GM12873 (cell line): ENCODE data around the gene SPO11.

Experiments
- CTCF ChIP-seq: IDR thresholded peaks from 2 replicates; pipeline ENCODE4 v1.5.1; 2012; ENCODE audit warnings: low read depth, mild to moderate bottlenecking, moderate library complexity, low read length, control low read depth; ENCODE audit not compliant: insufficient read depth; ENCODE audit errors: missing control alignments

SPO11 gene

DNA sequence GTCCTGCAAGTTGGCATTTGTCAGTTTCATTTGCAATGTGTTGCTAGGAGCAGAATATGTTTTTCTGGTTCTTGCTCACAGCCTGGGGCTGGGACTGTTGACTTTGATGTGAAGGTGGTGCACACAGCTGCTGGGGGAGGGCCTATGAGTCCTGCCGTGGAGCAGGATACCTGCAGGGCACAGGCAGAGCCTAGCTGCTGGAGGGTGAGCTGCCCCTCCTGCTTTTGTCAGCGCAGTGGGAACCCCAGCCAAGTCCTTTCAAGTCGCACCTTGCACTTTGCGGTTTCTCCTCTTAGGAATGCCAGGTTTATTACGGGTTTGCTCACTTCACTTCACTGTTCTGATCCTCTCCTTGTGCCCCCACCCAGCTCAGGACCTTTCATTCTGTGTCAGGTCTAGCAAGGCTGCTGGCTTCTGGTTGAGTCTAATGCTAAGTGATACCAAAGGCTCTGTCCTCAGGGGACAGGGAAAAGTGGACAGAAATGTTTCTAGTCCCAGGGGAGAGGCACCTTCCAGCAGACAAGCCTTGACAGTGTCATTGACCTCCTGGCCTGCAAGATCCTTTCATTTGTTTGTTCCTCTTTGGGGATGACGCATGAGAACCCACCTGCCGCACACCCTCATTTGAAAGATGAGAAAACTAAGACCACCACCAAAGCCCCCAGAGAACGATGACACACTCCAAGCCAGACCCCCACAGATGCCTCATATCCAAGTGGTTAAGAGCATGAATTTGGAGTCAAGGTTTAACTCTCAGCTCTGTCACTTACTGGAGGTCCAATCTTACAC is 2.7 kb upstream of the SPO11 start:
- no peak for TF ChIP-seq CTCF

DNA sequence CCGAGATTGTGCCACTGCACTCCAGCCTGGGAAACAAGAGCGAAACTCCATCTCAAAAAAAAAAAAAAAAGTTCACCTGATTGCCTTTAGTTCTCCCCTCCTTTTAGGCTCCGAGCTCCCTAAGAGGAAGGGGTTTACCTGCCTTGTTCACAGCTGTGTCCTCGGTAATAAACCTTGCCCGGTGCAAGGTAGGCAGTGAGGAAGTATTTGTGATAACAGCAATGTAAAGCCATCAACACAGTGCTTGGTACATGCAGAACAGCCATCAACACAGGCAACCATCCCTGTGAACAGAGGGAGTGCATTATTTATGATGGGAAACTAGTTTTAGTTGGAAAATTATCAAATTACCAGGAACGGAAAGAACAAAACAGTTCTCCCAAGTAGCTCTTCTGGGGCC is 1.8 kb upstream of the SPO11 start:
- no peak for TF ChIP-seq CTCF

GRCh38 chr20:57330998-57331397 is 1.4 kb downstream of the SPO11 start:
- TF ChIP-seq CTCF: no peak

DNA sequence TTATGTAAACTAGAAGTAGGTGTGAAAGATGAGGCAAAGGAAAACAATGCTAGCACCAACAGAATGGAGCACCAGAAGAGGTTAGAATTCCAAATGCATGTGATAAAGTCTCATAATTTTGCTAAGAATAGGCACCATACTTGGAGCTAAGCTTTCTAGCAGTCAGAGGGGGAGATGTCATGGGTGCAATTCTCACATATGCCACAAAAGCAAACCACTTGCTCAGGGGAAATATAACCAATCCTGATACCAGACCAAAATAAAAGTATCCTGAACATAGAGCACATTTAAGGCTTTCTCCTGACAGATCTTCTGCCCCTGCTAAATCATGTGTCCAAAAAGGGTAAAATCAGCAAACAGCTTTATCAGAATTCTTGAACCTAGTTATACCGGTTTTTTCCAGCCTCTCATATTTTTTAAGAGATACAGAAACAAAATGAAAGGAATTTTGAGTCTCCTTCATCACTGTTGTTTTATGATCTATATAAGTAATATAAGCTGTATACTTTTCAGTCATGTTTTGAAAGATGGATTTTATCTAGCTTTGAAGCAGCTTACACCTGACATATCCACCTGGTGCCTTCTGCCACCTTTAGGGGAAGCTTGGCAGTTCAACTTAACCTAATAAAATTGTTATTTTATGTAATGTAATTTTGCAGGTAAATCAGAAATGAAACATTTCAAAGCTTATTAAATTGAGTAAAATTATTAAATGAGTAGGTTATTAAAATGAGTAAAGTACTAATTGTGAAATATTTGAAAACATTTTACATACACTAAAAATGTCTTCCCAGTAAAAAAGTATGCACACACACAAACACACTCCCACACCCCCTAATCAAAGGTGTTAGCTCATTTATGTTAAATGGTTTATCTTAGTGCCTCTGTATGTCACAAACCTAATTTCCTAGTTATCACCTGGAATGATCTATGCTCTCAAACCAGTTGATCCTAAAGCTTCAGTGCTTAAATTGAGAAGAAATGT is 2.8 kb downstream of the SPO11 start:
- TF ChIP-seq CTCF: peak; percentile 17

GRCh38 chr20:57335392-57335791 is 5.8 kb downstream of the SPO11 start:
- no peak for TF ChIP-seq CTCF

DNA sequence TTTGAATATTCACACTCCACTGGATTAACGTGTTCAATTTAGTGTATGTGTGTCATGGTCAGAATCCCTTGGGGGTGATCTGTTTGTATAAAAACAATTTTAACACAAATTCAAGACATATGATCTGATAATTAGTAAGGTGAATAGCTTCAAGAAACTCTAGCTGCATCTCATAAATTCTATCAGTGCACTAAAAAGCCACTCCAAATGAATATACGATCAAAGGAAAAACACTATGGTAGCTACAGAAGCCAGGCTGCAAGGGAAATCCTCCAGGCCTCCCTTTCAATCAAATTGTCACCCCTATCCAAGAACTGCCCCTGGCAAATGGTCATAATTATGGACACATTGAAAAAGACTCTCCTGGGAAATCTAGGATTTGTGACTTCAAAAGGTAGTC is 12.1 kb downstream of the SPO11 start:
- TF ChIP-seq CTCF: no peak

GRCh38 chr20:57342829-57343228 is 13.2 kb downstream of the SPO11 start:
- no peak for TF ChIP-seq CTCF
